NCI-H748 treated with DMSO at 0.1 percent for 48 hours (cell line): ENCODE data around the gene NOP14.
"Not testable (repeated sequence)": the region's sequence is repeated elsewhere in the genome, so short reads cannot be mapped to it uniquely, and the experiment has no call there.

Source experiments
- DNase-seq: peaks from one replicate; lab custom pipeline; 2025; lab: John Stamatoyannopoulos, UW

The NOP14 gene

DNA sequence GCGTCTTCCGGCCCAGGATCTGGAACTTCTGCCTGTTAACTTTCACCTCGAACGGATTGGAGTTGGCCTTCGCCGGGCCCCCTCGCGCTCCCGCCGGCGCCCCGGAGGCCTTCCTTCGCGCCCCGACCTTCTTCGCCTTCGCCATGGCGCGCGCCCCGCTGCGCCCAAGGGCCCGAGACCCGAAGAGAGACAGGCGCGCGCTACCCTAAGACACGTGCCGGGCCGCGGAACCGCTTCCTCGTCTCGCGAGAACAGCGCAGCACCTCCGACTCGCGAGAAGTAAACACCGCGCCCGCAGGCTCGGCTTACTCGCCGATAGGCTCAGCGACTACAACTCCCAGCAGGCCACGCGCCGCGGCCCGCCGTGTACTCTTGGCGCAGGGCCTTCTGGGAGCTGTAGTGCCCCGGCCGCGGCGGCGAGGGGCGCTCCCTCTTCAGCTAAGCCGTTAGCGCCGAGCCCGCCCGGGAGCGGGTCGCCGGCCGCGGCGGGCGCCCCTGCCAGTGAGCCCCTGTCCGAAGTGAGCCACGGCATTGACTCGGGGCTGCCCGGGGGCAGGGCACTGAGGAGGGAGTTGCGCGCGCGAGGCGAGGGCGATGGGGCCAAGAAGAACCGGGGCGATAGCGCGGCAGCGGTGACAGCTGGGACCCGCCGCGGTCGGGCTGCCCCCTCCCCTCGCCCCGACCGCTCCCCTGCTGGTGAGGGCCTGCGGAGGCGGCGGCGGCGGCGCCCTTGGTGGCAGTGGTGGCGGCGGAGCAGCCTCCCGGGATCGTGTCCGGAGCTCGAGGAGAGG, at the start of gene NOP14, which contains the start of gene GRK4:
NOP14 (minus strand) TSS at position 232 of the 791 bp plus-strand sequence; CDS start at position 145, 87 bp downstream.
GRK4 (plus strand) TSS at position 397 of the 791 bp plus-strand sequence. CDS start 500 bp downstream, outside the sequence.
- peak; percentile 27 for DNase-seq

DNA sequence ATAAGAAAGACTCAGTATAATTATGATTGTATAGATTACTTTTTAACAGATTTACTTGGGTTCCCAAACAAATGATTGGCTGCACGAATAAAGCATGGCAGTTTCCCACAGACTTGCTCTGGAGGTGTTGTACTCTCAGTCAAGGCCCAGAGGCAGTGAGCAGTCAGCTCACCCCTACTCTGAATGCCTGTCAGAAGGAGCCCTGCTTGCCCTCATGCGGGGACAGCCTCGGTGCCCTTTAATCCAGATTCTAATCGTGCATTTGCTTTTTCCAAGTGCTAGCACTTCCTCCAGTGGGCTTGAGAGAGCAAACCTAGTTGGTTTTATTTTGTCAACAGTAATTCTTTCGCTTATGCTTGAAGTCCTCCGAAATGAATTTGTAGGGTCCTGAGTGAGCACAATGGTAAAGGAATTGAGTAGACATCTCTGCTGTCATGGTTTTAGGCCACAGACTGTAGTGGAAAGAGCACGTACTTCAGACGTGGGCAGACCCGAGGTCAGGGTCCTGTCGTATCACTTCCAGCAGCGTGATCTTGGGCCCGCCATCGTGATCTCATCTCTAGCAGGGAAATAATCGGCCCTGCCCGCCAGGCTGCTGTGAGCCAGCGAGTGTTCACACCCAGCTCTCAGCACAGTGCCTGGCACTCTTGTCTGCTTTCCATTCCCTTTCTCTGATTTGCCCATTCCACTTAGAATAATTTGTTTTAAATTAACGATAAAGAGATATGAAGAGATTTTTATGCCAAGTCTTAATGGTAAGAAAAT, 48.4 kb upstream of the NOP14 start:
- DNase-seq = no peak

DNA sequence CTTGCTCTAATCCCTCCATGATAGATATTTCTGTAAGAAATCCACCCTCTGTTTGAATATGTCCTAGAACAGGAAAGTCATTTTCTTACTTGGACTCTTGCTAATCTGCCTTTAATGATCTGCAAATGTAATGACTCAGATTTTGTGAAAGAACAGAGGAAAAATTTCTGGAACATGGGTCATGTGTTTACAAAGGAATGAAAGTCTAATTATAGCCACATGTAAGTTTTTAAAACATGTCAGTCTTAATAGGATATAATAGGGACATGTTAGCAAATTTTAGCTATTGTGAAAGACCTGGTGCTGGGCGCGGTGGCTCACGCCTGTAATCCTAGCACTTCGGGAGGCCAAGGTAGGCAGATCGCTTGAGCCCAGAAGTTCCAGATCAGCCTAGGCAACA, 47.8 kb upstream of the NOP14 start:
- DNase-seq = no peak

DNA sequence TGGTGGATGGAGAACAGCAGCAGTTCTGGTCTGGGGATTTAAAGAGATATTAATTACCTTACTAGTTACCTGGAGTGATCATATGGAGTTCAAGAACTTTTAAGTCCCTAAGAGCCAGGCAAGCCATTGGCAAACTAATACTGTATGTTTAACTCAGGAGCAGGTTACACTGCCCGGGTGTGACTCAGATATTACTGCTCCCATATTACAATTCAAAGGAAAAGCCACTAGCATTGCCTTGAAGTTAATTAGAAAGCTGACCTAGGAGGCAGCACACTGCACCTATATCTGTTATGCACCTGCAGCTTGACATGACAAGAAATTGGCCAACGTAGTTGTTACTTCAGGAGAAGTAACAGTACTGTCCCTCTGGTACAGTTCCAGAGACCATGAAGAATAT, 47.4 kb upstream of the NOP14 start:
- no peak for DNase-seq

DNA sequence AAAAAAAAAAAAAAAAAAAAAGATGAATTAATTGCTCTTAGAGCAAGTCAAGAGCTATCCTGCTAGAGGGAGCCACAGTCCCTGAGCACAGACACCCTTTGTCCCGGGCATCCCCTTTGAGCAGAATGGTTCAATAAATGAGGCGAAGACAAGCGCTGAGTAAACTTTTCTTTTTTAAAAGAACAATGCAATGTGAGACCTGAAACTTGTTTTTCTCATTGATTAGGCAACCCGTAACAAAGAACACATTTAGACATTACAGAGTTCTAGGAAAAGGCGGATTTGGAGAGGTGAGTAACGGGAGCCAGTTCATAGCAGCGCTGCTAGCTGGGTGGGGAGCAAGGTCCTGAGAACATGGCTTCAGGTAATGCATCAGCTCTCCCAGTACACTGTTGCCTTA, 46.2 kb upstream of the NOP14 start:
- no peak for DNase-seq

DNA sequence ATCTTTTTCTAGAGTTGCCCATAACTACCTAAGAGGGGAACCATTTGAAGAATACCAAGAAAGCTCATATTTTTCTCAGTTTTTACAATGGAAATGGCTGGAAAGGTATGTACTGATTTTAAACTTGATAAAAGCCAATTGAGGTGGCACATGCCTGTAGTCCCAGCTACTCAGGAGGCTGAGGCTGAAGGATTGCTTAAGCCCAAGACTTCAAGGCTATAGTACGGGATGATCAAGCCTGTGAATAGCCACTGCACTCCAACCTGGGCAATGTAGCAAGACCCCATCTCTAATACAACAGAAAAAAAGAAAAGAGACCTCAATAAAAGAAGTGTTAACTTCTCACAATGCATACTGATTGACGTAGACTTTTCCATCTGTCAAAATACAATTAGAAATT, 44.5 kb upstream of the NOP14 start:
- DNase-seq = no peak

DNA sequence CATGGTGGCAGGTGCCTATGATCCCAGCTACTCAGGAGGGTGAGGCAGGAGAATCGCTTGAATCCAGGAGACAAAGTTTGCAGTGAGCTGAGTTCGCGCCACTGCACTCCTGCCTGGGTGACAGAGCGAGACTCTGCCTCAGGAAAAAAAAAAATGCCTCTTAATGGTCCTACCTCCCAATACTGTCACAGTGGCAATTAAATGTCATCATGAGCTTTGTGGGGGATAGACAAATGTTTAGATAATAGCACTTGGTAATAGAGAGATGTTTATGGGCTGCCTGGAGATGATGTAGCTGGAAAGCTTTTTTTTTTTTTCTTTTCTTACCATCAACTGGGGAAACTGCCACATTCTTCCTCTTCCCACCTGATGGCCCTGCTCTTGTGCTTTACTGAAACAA, 33.2 kb upstream of the NOP14 start:
- no peak for DNase-seq

DNA sequence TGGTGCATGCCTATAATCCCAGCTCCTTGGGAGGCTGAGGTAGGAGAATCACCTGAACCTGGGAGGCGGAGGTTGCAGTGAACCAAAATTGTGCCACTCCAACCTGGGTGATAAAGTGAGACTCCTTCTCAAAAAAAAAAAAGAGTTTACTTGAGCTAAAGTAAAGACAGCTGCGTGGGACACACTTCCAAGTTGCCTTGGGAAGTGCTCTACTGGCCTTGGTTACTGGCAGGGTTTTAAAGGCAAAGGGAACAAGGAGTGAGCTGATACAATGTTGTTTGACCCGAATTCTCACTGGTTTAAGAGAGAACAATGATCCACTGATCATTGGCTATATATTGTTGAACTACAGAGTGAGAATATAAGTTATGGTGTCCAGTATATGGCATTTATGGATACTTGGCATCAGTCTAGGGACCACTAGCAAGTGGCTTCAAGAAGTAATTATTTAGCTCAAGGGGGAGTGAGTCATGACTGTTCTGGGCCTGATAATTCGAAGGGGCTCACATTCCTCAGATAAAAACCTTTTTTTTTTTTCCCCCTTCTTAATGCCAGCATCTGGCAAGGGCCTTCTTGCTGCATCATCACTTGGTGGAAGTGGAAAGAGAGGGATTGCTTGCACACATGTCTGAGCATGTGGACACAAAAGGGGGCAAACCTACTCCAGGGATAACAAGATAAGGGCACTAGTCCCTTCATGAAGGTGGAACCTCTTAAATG, 32.5 kb upstream of the NOP14 start:
- DNase-seq = no peak

DNA sequence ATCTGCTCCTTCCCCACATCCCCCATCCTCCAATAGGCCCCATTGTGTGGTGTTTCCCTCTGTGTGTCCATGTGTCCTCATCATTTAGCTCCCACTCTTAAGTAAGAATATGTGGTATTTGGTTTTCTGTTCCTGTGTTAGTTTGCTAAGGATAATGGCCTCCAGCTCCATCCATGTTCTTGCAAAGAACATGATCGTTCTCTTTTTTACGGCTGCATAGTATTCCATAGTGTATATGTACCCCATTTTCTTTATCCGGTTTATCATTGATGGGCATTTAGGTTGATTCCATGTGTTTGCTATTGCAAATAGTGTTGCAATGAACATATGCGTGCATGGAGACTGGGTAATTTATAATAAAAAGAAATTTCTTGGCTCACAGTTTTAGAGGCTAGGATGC, 31.7 kb upstream of the NOP14 start:
- DNase-seq = no peak

DNA sequence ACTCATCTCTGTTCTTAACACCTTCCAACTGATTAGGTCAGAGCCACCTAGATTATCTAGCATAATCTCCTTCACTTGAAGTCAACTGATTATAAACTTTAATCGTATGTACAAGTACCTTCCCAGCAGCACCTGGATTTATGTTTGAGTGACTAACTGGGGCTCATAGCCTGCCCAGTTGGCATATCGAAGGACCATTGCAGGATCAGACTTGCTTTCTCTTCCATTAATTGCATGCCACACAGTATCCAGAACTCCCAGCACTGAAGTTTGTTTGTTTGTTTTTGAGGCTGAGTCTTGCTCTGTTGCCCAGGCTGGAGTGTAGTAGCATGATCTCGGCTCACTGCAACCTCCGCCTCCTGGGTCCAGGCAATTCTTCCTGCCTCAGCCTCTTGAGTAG, 28.0 kb upstream of the NOP14 start:
- DNase-seq = no peak

DNA sequence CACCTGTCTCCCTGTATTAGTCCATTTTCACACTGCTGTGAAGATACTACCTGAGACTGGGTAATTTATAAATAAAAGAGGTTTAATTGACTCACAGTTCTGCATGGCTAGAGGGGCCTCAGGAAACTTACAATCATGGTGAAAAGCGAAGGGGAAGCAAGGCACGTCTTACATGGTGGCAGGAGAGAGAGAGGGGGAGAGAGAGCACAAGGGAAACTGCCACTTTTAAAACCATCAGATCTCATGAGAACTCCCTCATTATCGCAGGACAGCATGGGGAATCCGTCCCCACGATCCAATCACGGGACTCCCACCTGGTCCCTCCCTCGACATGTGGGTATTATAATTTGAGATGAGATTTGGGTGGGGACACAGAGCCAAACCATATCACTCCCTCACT, 20.5 kb upstream of the NOP14 start:
- not testable (repeated sequence) for DNase-seq

DNA sequence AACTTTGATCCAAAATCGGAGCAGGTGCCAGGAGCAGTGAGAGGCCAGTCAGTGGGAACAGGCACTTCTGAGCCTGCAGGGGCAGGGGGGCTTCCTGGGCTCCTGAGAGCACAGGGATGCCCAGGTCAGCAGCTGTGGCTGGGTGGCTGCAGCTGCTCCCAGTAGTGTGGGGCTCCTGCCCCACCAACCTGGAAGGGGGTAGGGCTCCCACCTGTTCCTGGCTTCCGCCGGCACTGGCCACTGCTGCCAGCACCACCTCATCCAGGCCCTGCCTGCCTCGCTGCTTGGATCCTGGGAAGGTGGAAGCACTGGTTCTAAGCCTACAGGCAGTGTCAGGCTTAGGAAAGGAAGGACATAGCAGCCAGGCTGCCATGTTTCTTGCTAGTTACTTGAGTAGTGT, 18.8 kb upstream of the NOP14 start:
- no peak for DNase-seq

DNA sequence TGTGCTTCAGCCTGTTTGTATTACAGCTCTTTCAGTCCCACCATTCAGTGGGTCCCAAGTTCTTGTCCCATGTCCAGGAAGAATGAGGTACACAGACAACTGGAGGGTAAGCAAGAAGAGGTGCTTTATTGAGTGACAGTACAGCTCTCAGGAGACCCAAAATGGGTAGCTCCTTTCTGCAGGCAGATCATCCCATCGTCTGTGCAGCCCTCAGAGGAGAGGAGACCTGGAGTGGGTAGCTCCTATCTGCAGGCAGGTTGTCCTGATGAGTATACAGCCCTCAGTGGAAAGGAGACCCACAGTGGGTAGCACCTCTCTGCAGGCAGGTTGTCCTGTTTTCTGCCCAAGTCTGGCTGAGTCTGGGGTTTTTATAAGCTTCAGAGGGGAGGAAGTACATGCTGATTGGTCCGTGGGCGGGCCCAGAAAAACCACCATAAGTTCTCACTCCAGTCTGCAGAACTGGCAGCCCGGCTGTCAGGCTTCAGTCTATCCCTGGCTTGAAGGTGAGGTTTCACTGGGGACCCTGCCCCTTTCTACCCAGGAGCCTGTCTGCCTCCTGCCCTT, 18.1 kb upstream of the NOP14 start:
- DNase-seq = no peak

DNA sequence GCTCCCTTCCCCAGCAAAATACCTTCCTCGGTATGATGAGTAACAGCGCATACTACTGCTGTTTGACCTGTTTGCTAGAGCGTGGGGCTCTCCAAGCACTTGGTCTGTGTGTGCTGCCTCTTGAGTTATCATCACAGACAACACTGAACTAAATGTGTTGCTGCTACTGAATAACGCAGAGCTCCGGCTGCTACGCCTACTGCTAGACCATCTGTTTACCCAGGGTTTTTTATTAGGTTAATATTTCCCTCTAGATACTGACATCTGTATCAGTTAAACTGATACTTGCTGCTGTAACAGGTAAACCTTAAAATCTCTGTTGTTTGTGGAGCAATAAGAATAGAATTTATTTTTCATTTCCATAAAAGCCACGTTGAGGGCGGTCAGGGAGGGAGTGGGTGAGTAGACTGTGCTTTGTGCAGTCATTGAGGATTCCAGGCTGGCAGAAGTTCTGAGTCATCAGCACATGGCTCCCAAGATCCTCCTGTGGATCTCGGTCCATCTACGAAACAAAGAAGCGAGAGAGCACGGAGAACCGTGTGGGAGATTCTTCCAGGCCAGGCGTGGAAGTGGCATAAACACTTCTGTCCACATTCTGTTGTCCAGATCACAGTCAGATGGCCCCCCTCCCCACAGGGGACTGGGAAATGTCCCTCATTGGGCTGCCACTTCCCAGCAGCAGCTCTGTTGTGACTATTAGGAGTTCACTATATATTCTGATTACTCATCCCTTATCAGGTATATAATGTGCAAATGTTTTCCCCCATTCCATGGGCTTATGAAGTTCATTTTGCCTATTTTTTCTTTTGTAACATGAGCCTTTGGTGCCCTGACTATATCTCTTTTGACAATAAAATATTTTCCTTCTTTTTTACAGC, 14.2 kb upstream of the NOP14 start:
- DNase-seq = no peak

DNA sequence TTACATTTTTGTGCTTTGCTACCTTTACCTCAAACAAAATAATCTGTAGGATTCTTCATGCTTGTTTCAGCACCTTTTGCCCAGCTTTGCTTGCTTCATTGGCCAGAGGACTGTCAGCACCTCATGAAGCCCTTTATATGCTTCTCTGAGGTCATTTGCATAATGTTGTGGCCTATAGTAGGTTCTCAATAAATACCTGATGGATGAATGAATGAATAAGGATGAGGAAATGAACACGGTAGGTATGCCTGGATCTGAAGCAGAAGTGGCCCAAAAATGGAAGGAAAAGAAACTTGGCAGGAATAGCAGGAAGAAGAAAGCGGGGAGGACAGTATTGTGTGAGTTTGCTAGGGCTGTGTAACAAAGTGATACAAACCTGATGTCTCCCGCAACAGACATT, 8.1 kb upstream of the NOP14 start:
- DNase-seq = no peak

DNA sequence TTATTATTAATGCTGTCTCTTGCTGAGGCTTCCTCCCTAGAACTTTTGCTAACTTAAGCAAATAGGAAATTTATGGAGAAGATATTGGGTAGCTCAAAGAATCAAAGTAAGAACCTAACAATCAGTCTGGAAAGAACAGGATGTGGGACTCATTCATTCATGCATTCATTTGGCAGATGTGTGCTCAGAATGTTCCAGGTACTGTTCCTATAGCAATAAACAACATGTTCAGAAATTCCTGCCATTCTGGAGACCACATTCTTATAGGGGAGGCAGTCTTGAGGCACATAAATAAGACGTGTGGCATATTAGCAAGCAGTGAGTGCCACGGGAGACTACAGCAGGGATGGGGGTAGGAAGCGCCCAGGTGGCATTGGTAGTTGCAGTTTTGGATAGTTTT, 5.2 kb upstream of the NOP14 start:
- no peak for DNase-seq

DNA sequence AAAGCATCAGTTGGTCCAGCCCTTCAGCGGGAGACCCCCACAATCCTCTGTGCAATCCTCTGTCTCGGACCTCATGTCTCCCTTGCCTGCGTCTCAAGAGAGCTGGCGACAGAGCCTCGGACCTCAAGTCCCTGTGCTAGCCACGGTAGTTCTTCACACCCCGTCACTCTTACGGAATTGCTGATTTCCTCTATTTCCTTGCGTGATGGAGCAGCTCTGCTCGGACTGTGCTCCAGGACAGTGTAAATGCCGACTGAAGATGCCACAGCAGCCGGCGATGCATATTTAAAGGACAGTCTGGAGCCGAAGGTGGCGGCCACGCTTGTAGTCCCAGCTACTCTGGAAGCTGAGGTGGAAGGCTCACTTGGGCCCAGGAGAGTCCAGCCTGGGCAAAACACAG, 2.1 kb upstream of the NOP14 start:
- DNase-seq = no peak

DNA sequence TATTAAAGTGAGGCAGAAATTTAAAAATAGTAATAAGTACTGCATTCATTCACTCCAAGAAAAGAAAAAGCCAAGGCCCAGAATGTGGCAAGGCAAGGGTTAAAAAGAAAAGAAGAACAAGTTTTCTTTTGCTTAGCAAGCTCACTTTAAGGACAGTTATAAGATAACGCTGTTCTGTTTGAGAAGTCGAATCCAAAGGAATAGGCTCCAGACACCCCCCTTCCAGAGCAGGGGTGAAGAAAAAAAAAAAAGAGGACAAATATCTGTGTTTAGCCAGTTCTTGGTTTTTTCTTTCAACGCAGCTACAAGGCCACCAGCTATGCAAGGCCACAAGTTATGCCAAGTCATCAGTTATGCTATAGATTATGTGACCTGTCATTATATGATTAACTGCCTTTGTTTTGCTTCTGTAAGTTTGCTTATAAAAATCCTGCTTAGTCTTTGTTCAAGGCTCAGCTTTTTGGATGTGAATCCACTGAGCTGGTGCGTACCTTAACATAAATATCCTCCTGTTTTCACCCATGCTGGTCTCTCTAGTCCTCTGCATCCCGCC, 1.6 kb upstream of the NOP14 start:
- DNase-seq = no peak

DNA sequence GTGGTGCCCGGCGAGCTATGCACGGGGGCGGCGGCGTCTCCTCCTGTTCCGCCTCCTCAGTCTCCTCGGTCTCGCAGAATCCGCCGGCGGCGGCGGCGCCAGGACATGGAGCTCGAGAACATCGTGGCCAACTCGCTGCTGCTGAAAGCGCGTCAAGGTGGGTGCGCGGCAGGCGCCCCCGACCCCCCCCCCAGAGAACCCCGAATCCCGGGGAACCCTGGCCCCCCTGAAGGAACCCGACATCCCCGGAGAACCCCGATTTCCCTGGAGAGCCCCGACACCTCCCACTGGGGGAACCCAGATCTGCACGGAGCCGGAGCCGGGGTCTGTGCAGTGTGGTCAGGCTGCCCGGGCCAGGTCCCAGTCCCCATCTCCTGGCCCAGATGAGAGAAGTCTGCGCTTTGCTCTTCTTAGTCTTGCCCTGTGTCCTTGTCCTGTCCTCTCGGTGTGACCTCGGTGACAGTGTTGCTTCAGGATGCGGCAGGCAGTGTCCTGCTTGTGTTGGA, 813 bp upstream of the NOP14 start:
- no peak for DNase-seq

DNA sequence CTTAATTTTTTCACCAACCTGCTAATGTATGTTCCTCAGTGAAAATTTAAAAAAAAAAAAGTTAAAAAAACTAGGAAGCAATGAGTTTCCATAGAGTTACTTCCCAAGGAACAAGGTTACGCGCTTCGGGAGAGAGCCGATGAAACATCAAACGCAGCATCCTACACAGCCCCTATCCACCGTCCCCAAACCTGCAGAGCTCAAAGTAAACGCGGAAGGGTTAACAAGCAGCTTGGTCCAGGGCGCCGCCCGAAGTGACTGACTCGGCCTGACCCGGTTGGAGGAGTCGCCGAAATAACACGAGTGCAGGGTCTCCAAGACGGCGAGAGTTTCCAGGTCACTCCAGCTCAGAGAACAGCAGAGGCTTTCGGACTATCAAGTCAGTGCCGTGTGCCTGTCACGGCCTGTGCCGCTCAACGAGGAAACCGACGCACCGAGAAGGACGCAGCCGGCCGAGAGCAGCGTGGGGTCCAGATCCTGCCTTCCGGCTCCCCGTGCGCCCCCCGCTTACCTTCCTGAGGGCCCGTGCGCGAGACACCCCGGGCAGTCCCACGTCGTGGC, 512 bp downstream of the NOP14 start:
- no peak for DNase-seq
